ENCODE measurements around the gene AFG1L. TPM values are rescaled to one million over a fixed set of nuclear protein-coding genes. Genes with fewer than 3 reads are reported as not detected.
A peak's percentile ranks its signal among the peaks of the same experiment; 100 is the strongest.
"Not testable (repeated sequence)": the region's sequence is repeated elsewhere in the genome, so short reads cannot be mapped to it uniquely, and the experiment has no call there.

Gene AFG1L
- total and polyA plus RNA-seq, 8 donors: 1.2 to 4.7 (median 3.8) TPM

GRCh38 chr6:108309844-108310243 is 15.0 kb downstream of the AFG1L start:
- no peak overlapping the region for H3K27ac ChIP-seq
- DNase-seq (no peak), ATAC-seq (no peak), FAIRE-seq (no peak)
- no peaks in the 10 kb centered on the region for H3K9me3 ChIP-seq
- H3K4me1 ChIP-seq: peaks cover 0 to 8% (median 5%) of the 10 kb centered on the region in 3 donors
- intact Hi-C loops (cut with DNase I): no loop called here
- no peaks in the 10 kb centered on the region for H3K36me3 ChIP-seq
- H3K4me3 ChIP-seq: no peak overlapping the region
- 93 to 97% methylated on average over 5 of the region's 5 CpGs for WGBS, 2 donors
- TF ChIP-seq CTCF (IDR thresholded peaks at IDR 0.05): no peak
- H3K27me3 ChIP-seq: no peaks in the 10 kb centered on the region

GRCh38 chr6:108312605-108313004 is 17.8 kb downstream of the AFG1L start:
- H3K27ac ChIP-seq: no peak overlapping the region
- H3K27me3 ChIP-seq: no peaks in the 10 kb centered on the region
- no peaks in the 10 kb centered on the region for H3K36me3 ChIP-seq
- no peak for FAIRE-seq
- DNase-seq: no peak
- peak; percentile 38 to 70 (median 57) for ATAC-seq
- H3K4me1 ChIP-seq: peaks cover 0 to 8% (median 5%) of the 10 kb centered on the region in 3 donors
- no peaks in the 10 kb centered on the region for H3K9me3 ChIP-seq
- TF ChIP-seq CTCF (IDR thresholded peaks at IDR 0.05): no peak
- intact Hi-C loops (cut with DNase I): no loop called here
- no peak overlapping the region for H3K4me3 ChIP-seq

- intact Hi-C loops (cut with DNase I): no loop called here
- Histone ChIP-seq H3K36me3 (peaks cover 0 to 5% (median 0%) of the 10 kb centered on the region in 3 donors), H3K27me3 (no peaks in the 10 kb centered on the region), H3K4me1 (no peaks in the 10 kb centered on the region), H3K4me3 (no peak overlapping the region), H3K9me3 (no peaks in the 10 kb centered on the region), H3K27ac (no peak overlapping the region)
- 91 to 95% methylated on average over 3 of the region's 3 CpGs for WGBS, 2 donors
- FAIRE-seq: no peak
- no peak for TF ChIP-seq CTCF (IDR thresholded peaks at IDR 0.05)
- ATAC-seq: no peak
- DNase-seq: no peak
Measured at GRCh38 chr6:108321253-108321747, 26.4 kb downstream of the AFG1L start.

GRCh38 chr6:108322728-108323127 is 27.9 kb downstream of the AFG1L start:
- H3K4me3 ChIP-seq: no peak overlapping the region
- H3K36me3 ChIP-seq: peaks cover 0 to 5% (median 0%) of the 10 kb centered on the region in 3 donors
- 86 to 87% methylated on average over 3 of the region's 3 CpGs for WGBS, 2 donors
- no peak for TF ChIP-seq CTCF (IDR thresholded peaks at IDR 0.05)
- H3K27me3 ChIP-seq: no peaks in the 10 kb centered on the region
- DNase-seq: no peak
- H3K9me3 ChIP-seq: no peaks in the 10 kb centered on the region
- intact Hi-C loops (cut with DNase I): no loop called here
- H3K4me1 ChIP-seq: no peaks in the 10 kb centered on the region
- ATAC-seq: no peak
- H3K27ac ChIP-seq: no peak overlapping the region
- FAIRE-seq: no peak

GRCh38 chr6:108323710-108324466 is 29.0 kb downstream of the AFG1L start:
- no peaks in the 10 kb centered on the region for H3K27me3 ChIP-seq
- H3K4me1 ChIP-seq: no peaks in the 10 kb centered on the region
- 77 to 78% methylated on average over 4 of the region's 4 CpGs for WGBS, 2 donors
- no peak for TF ChIP-seq CTCF (IDR thresholded peaks at IDR 0.05)
- DNase-seq (no peak), ATAC-seq (no peak), FAIRE-seq (no peak)
- peaks cover 0 to 5% (median 0%) of the 10 kb centered on the region in 3 donors for H3K36me3 ChIP-seq
- intact Hi-C loops (cut with DNase I): no loop called here
- no peak overlapping the region for H3K27ac ChIP-seq
- no peak overlapping the region for H3K4me3 ChIP-seq
- H3K9me3 ChIP-seq: no peaks in the 10 kb centered on the region

GRCh38 chr6:108330221-108330785 is 35.4 kb downstream of the AFG1L start:
- H3K4me1 ChIP-seq; H3K9me3 ChIP-seq; H3K27me3 ChIP-seq; FAIRE-seq; H3K36me3 ChIP-seq; H3K27ac ChIP-seq; DNase-seq; ATAC-seq; intact Hi-C loops (cut with DNase I); H3K4me3 ChIP-seq: not testable (repeated sequence)
- WGBS, 2 donors: 89 to 97% methylated on average over 7 of the region's 7 CpGs

Data from pancreas (tissue), 10 donors.